Measurements from ENCODE around the gene SLC2A8.

SLC2A8 gene

GRCh38 chr9:127450830-127451607 is 54.0 kb downstream of the SLC2A8 start, which contains the start of the genes LRSAM1 and RPL12:
LRSAM1 (plus strand) TSS chr9:127451510; CDS start chr9:127454528, 3,018 bp downstream.
RPL12 (minus strand) TSS chr9:127451406; CDS start chr9:127451317, 89 bp downstream.
- peak; percentile 99 for DNase-seq (ENCODE audit: low spot score)
- peak within 1 kb of the TSS; percentile 93 for H3K27ac ChIP-seq
- no peak for TF ChIP-seq CTCF (conservative IDR thresholded peaks at IDR 0.05; ENCODE audit: low read depth)
- ChIA-PET POLR2A (ENCODE audit: low non-redundant PET) (interaction anchor here (0.5 to 1.7 kb wide), 6 partner anchors 9 to 226 kb away, joined by 3 to 4 read pairs (median 3); partner anchors contain the start of gene SLC2A8), CTCF (no interaction called here)

- no peak for DNase-seq (ENCODE audit: low spot score)
- CTCF ChIA-PET: no interaction called here
- POLR2A ChIA-PET (ENCODE audit: low non-redundant PET): interaction anchor here (0.7 to 1.2 kb wide), 3 partner anchors 35 to 227 kb away, joined by 3 to 4 read pairs (median 3); partner anchors contain the start of gene SLC2A8
- H3K27ac ChIP-seq: peak overlapping the region; percentile 93
- TF ChIP-seq CTCF (conservative IDR thresholded peaks at IDR 0.05; ENCODE audit: low read depth): no peak
Observed at GRCh38 chr9:127451608-127451857, 54.6 kb downstream of the SLC2A8 start.

- peak; percentile 88 for DNase-seq (ENCODE audit: low spot score)
- no peak for TF ChIP-seq CTCF (conservative IDR thresholded peaks at IDR 0.05; ENCODE audit: low read depth)
- POLR2A ChIA-PET (ENCODE audit: low non-redundant PET): interaction anchor here (0.7 to 1.1 kb wide), 3 partner anchors 8 to 55 kb away, joined by 3 to 8 read pairs (median 4); partner anchors contain the start of gene SLC2A8
- CTCF ChIA-PET: interaction anchor here (0.9 to 1.3 kb wide), 2 partner anchors 55 to 129 kb away, joined by 3 read pairs; partner anchors contain the start of gene SLC2A8
- H3K27ac ChIP-seq: peak overlapping the region; percentile 93
Observed at GRCh38 chr9:127451858-127452656, 55.1 kb downstream of the SLC2A8 start.

GRCh38 chr9:127452691-127453090 is 55.7 kb downstream of the SLC2A8 start:
- no peak for TF ChIP-seq CTCF (conservative IDR thresholded peaks at IDR 0.05; ENCODE audit: low read depth)
- peak overlapping the region; percentile 93 for H3K27ac ChIP-seq
- ChIA-PET POLR2A (ENCODE audit: low non-redundant PET) (no interaction called here), CTCF (interaction anchor here (0.9 to 1.3 kb wide), 2 partner anchors 56 to 128 kb away, joined by 3 read pairs; partner anchors contain the start of gene SLC2A8)
- no peak for DNase-seq (ENCODE audit: low spot score)

GRCh38 chr9:127455324-127455992 is 58.5 kb downstream of the SLC2A8 start:
- no peak for DNase-seq (ENCODE audit: low spot score)
- TF ChIP-seq CTCF (conservative IDR thresholded peaks at IDR 0.05; ENCODE audit: low read depth): no peak
- CTCF ChIA-PET: interaction anchor here (0.6 to 1.0 kb wide), 7 partner anchors 24 to 863 kb away, joined by 3 to 7 read pairs (median 4); no protein-coding TSS in a partner anchor

More at GRCh38 chr9:127455324-127455992, 58.5 kb downstream of the SLC2A8 start:
- POLR2A ChIA-PET (ENCODE audit: low non-redundant PET): interaction anchor here (0.6 kb wide), 1 partner anchor 58 kb away, joined by 6 read pairs; no protein-coding TSS in a partner anchor
- H3K27ac ChIP-seq: no peak overlapping the region
